Neural progenitor cell (in vitro differentiated cells): ENCODE measurements around the gene TIRAP.

Source experiments
- CTCF ChIP-seq: fragments of 200-600 bp; sonication (generic); IDR thresholded peaks from 2 replicates; pipeline ENCODE4 v1.5.1; 2017; ENCODE audit warnings: antibody characterized with exemption, mild to moderate bottlenecking
- EZH2 ChIP-seq: fragments of 200-600 bp; sonication (generic); IDR thresholded peaks from 2 replicates; pipeline ENCODE4 v1.6.1; 2017; ENCODE audit warnings: antibody characterized with exemption, mild to moderate bottlenecking, moderate library complexity
- EZH2phosphoT487 ChIP-seq: fragments of 200-600 bp; sonication (generic); IDR thresholded peaks from 2 replicates; pipeline ENCODE4 v1.6.1; 2017; ENCODE audit warnings: antibody characterized with exemption

- no peak for TF ChIP-seq CTCF
- TF ChIP-seq EZH2phosphoT487 = no peak
- no peak for TF ChIP-seq EZH2
Observed at GRCh38 chr11:126317756-126318573, 35.1 kb downstream of the TIRAP start.
